ENCODE results near the gene GPR132.

The GPR132 gene

GRCh38 chr14:105058521-105059034 lies 6.7 kb downstream of the GPR132 start:
- H3K27me3 ChIP-seq (ENCODE audit: insufficient read depth, low read length, poor library complexity, severe bottlenecking), result no peaks in the 10 kb centered on the region
- H3K9me2 ChIP-seq (replicated peaks; ENCODE audit: low read depth, low read length), result no peaks in the 10 kb centered on the region
- H3K79me2 ChIP-seq (ENCODE audit: insufficient read depth, low read length), result peaks cover 3% of the 10 kb centered on the region; the same call in 1 of the 2 replicates
- no peaks in the 10 kb centered on the region for H3K36me3 ChIP-seq (ENCODE audit: insufficient read depth, low read length)
- H4K20me1 ChIP-seq (ENCODE audit: insufficient read depth, low read length, poor library complexity, severe bottlenecking), result no peaks in the 10 kb centered on the region
- H3K4me2 ChIP-seq (ENCODE audit: low read depth, low read length, poor library complexity, severe bottlenecking), result no peak overlapping the region
- no peak overlapping the region for H3K4me3 ChIP-seq (ENCODE audit: low read length, poor library complexity, severe bottlenecking)
- H3K9ac ChIP-seq (ENCODE audit: low read depth, low read length, poor library complexity, severe bottlenecking), result no peak overlapping the region
- no peak for TF ChIP-seq EZH2phosphoT487 (IDR thresholded peaks at IDR 0.05; ENCODE audit: borderline replicate concordance)
- TF ChIP-seq CTCF (conservative IDR thresholded peaks at IDR 0.05; ENCODE audit: low read length), result no peak
- H2AFZ ChIP-seq (ENCODE audit: low read length), result no peak overlapping the region
- H3F3A ChIP-seq (ENCODE audit: low read depth), result no peaks in the 10 kb centered on the region
- H3K4me1 ChIP-seq (ENCODE audit: insufficient read depth, low read length, poor library complexity, severe bottlenecking), result peaks cover 36% of the 10 kb centered on the region
- H3K9me3 ChIP-seq (ENCODE audit: insufficient read depth, low read depth, low read length), result no peaks in the 10 kb centered on the region

- TF ChIP-seq EZH2phosphoT487 (IDR thresholded peaks at IDR 0.05; ENCODE audit: borderline replicate concordance), result no peak
- TF ChIP-seq CTCF (conservative IDR thresholded peaks at IDR 0.05; ENCODE audit: low read length), result no peak
- Histone ChIP-seq H2AFZ (ENCODE audit: low read length) (no peak overlapping the region), H3K9me2 (replicated peaks; ENCODE audit: low read depth, low read length) (no peaks in the 10 kb centered on the region), H4K20me1 (ENCODE audit: insufficient read depth, low read length, poor library complexity, severe bottlenecking) (no peaks in the 10 kb centered on the region), H3K27me3 (ENCODE audit: insufficient read depth, low read length, poor library complexity, severe bottlenecking) (no peaks in the 10 kb centered on the region), H3K9me3 (ENCODE audit: insufficient read depth, low read depth, low read length) (no peaks in the 10 kb centered on the region), H3K36me3 (ENCODE audit: insufficient read depth, low read length) (no peaks in the 10 kb centered on the region), H3K4me2 (ENCODE audit: low read depth, low read length, poor library complexity, severe bottlenecking) (no peak overlapping the region), H3K79me2 (ENCODE audit: insufficient read depth, low read length) (peaks cover 3% of the 10 kb centered on the region; the same call in 1 of the 2 replicates), H3K9ac (ENCODE audit: low read depth, low read length, poor library complexity, severe bottlenecking) (no peak overlapping the region), H3F3A (ENCODE audit: low read depth) (no peaks in the 10 kb centered on the region), H3K4me1 (ENCODE audit: insufficient read depth, low read length, poor library complexity, severe bottlenecking) (peaks cover 27% of the 10 kb centered on the region), H3K4me3 (ENCODE audit: low read length, poor library complexity, severe bottlenecking) (no peak overlapping the region)
Observed at GRCh38 chr14:105056303-105056831, 8.9 kb downstream of the GPR132 start.

GRCh38 chr14:105055736-105056302 lies 9.4 kb downstream of the GPR132 start:
- no peaks in the 10 kb centered on the region for H4K20me1 ChIP-seq (ENCODE audit: insufficient read depth, low read length, poor library complexity, severe bottlenecking)
- H3K4me1 ChIP-seq (ENCODE audit: insufficient read depth, low read length, poor library complexity, severe bottlenecking), result peaks cover 22% of the 10 kb centered on the region
- no peak overlapping the region for H3K9ac ChIP-seq (ENCODE audit: low read depth, low read length, poor library complexity, severe bottlenecking)
- H3K79me2 ChIP-seq (ENCODE audit: insufficient read depth, low read length), result peaks cover 3% of the 10 kb centered on the region; the same call in 1 of the 2 replicates
- H3K4me2 ChIP-seq (ENCODE audit: low read depth, low read length, poor library complexity, severe bottlenecking), result no peak overlapping the region
- no peaks in the 10 kb centered on the region for H3K9me3 ChIP-seq (ENCODE audit: insufficient read depth, low read depth, low read length)
- no peaks in the 10 kb centered on the region for H3K36me3 ChIP-seq (ENCODE audit: insufficient read depth, low read length)
- no peak for TF ChIP-seq CTCF (conservative IDR thresholded peaks at IDR 0.05; ENCODE audit: low read length)
- no peak for TF ChIP-seq EZH2phosphoT487 (IDR thresholded peaks at IDR 0.05; ENCODE audit: borderline replicate concordance)
- H3K4me3 ChIP-seq (ENCODE audit: low read length, poor library complexity, severe bottlenecking), result no peak overlapping the region
- no peaks in the 10 kb centered on the region for H3F3A ChIP-seq (ENCODE audit: low read depth)
- H3K27me3 ChIP-seq (ENCODE audit: insufficient read depth, low read length, poor library complexity, severe bottlenecking), result no peaks in the 10 kb centered on the region
- H3K9me2 ChIP-seq (replicated peaks; ENCODE audit: low read depth, low read length), result no peaks in the 10 kb centered on the region
- H2AFZ ChIP-seq (ENCODE audit: low read length), result no peak overlapping the region
